Neural progenitor cell (in vitro differentiated cells): ENCODE results near the gene SLC11A2. TPM values are rescaled to one million over a fixed set of nuclear protein-coding genes. Genes with fewer than 3 reads are reported as not detected.
A peak's percentile ranks its signal among the peaks of the same experiment; 100 is the strongest.

Experiments
- DNase-seq: peaks from one replicate; pipeline ENCODE4 v3.0.0-alpha.2; 2016; ENCODE audit warnings: low spot score
- H2AFZ ChIP-seq: fragments of 200-600 bp; sonication (generic); replicated peaks from 2 replicates; pipeline ENCODE4 v1.6.1; 2016; ENCODE audit warnings: antibody characterized with exemption
- H3F3A ChIP-seq: fragments of 200-600 bp; sonication (generic); 2 replicates; pipeline ENCODE4 v1.6.1; 2016; ENCODE audit warnings: antibody characterized with exemption, low read depth
- H3K27ac ChIP-seq: fragments of 200-600 bp; sonication (generic); 2 replicates; pipeline ENCODE4 v1.5.1; 2016; ENCODE audit warnings: mild to moderate bottlenecking
- H3K27me3 ChIP-seq: fragments of 200-600 bp; sonication (generic); 2 replicates; pipeline ENCODE4 v1.6.1; 2016; ENCODE audit warnings: mild to moderate bottlenecking, moderate library complexity
- H3K36me3 ChIP-seq: fragments of 200-600 bp; sonication (generic); 2 replicates; pipeline ENCODE4 v1.5.1; 2016
- H3K4me1 ChIP-seq: fragments of 200-600 bp; sonication (generic); 2 replicates; pipeline ENCODE4 v1.6.1; 2016; ENCODE audit warnings: mixed run types
- H3K4me2 ChIP-seq: fragments of 200-600 bp; sonication (generic); 2 replicates; pipeline ENCODE4 v1.6.1; 2016
- H3K4me3 ChIP-seq: fragments of 200-600 bp; sonication (generic); 2 replicates; pipeline ENCODE4 v1.5.1; 2016
- H3K79me2 ChIP-seq: fragments of 200-600 bp; sonication (generic); 2 replicates; pipeline ENCODE4 v1.6.1; 2016; ENCODE audit warnings: low read depth
- H3K9ac ChIP-seq: fragments of 200-600 bp; sonication (generic); 2 replicates; pipeline ENCODE4 v1.6.1; 2016
- H3K9me3 ChIP-seq: fragments of 200-600 bp; sonication (generic); 2 replicates; pipeline ENCODE4 v1.5.1; 2016; ENCODE audit warnings: low read depth
- H4K20me1 ChIP-seq: fragments of 200-600 bp; sonication (generic); 2 replicates; pipeline ENCODE4 v1.6.1; 2016; ENCODE audit warnings: low read depth
- H3K27ac Mint-ChIP-seq: 3 replicates; pipeline ENCODE4 v1.8.0; 2021; ENCODE audit warnings: mixed read lengths
- H3K27me3 Mint-ChIP-seq: 2 replicates; pipeline ENCODE4 v1.8.0; 2022; ENCODE audit warnings: low read depth, mild to moderate bottlenecking, inconsistent platforms, moderate library complexity, mixed read lengths; ENCODE audit not compliant: insufficient read depth
- H3K36me3 Mint-ChIP-seq: 3 replicates; pipeline ENCODE4 v1.8.0; 2021; ENCODE audit warnings: mixed read lengths
- H3K4me1 Mint-ChIP-seq: 3 replicates; pipeline ENCODE4 v1.8.0; 2021; ENCODE audit warnings: mixed read lengths
- H3K4me3 Mint-ChIP-seq: 3 replicates; pipeline ENCODE4 v1.8.0; 2021; ENCODE audit warnings: mild to moderate bottlenecking, moderate library complexity, mixed read lengths
- H3K9me3 Mint-ChIP-seq: 3 replicates; pipeline ENCODE4 v1.8.0; 2020; ENCODE audit warnings: mixed read lengths
- EZH2 ChIP-seq: fragments of 200-600 bp; sonication (generic); IDR thresholded peaks from 2 replicates; pipeline ENCODE4 v1.6.1; 2017; ENCODE audit warnings: antibody characterized with exemption, mild to moderate bottlenecking, moderate library complexity
- EZH2phosphoT487 ChIP-seq: fragments of 200-600 bp; sonication (generic); IDR thresholded peaks from 2 replicates; pipeline ENCODE4 v1.6.1; 2017; ENCODE audit warnings: antibody characterized with exemption
- total RNA-seq: library from RNA; depleted of rRNA; stranded (reverse); fragments of >200 nt; gene quantifications from 2 replicates; pipeline ENCODE4 v1.2.3, GENCODE V29; 2015; ENCODE audit warnings: low replicate concordance
- TF ChIP-seq, protein P1 (sequence below): fragments of 200-600 bp; sonication (generic); IDR thresholded peaks from 2 replicates; pipeline ENCODE4 v1.5.1; 2017; ENCODE audit warnings: antibody characterized with exemption, mild to moderate bottlenecking

The SLC11A2 gene
- total RNA-seq, 1 donor from 2014 or later: 62.7 TPM

DNA sequence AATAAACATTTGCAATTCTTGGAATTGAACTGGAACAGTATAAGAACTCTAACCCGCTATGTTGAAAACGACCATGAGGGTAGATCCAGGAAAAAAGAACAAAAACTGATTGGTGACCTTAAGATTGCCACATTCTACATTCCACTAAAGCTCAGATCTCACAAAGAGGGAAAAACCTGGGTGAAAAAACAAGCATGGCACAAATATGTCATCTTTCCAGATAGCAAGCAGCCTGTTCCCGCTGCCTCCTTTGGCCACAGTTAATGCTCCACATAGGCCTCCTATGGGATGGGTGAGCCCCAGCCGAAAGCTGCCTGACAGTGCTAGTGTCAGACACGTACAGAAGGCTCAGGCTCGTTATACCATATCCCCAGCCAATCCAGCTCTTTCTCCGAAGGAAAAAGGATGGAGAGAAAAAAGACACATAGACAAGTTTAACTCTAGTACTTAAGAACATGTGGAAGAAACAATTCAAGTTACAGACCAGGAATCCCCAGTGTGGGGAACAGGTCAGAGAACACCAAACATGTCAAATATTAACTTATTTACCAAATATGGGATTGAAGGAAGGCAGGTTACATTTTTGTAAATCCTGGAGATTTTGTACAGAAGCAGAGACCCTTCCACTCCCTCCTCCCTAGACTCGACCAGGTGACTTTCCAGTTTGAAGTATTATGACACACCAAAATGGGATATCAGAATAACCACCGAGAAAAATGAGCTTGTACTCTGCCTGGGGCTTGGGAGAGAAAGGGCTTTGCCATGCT, 36.6 kb upstream of the SLC11A2 start:
- no peak overlapping the region for H3K27ac Mint-ChIP-seq

DNA sequence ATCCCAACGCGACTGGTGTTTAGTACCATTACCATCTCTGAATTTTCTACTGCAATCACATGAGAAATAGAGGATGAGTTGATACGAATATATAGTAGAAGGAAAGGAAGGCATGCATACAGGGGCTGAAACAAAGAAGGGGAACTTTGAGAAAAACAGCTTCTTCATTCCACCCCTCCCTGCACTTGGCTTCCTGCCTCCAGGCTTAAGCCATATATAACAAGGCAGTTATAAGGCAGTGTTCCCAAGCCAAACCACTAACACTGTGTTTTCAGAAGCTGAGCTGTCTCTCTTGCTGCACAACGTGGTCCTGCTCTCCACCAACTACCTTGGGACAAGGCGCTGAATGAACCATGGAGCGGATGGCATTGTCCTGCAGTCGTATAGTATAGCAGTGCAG, 32.9 kb upstream of the SLC11A2 start:
- Histone ChIP-seq H2AFZ (no peak overlapping the region), H4K20me1 (peaks cover 9% of the 10 kb centered on the region), H3K4me3 (no peak overlapping the region), H3K79me2 (no peaks in the 10 kb centered on the region), H3K4me1 (no peaks in the 10 kb centered on the region), H3K9me3 (no peaks in the 10 kb centered on the region), H3F3A (peaks cover 16% of the 10 kb centered on the region), H3K36me3 (no peaks in the 10 kb centered on the region), H3K27ac (no peak overlapping the region), H3K9ac (no peak overlapping the region), H3K27me3 (no peaks in the 10 kb centered on the region), H3K4me2 (no peak overlapping the region)
- Mint-ChIP-seq H3K27ac (no peak overlapping the region), H3K36me3 (peaks cover 37% of the 10 kb centered on the region), H3K4me3 (no peak overlapping the region), H3K27me3 (peaks cover 7% of the 10 kb centered on the region), H3K4me1 (no peaks in the 10 kb centered on the region), H3K9me3 (no peaks in the 10 kb centered on the region)
- TF ChIP-seq EZH2phosphoT487 (no peak), EZH2 (no peak)
- TF ChIP-seq, protein P1, sequence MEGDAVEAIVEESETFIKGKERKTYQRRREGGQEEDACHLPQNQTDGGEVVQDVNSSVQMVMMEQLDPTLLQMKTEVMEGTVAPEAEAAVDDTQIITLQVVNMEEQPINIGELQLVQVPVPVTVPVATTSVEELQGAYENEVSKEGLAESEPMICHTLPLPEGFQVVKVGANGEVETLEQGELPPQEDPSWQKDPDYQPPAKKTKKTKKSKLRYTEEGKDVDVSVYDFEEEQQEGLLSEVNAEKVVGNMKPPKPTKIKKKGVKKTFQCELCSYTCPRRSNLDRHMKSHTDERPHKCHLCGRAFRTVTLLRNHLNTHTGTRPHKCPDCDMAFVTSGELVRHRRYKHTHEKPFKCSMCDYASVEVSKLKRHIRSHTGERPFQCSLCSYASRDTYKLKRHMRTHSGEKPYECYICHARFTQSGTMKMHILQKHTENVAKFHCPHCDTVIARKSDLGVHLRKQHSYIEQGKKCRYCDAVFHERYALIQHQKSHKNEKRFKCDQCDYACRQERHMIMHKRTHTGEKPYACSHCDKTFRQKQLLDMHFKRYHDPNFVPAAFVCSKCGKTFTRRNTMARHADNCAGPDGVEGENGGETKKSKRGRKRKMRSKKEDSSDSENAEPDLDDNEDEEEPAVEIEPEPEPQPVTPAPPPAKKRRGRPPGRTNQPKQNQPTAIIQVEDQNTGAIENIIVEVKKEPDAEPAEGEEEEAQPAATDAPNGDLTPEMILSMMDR: no peak
- no peak for DNase-seq

More for the DNA sequence above, 36.6 kb upstream of the SLC11A2 start:
- TF ChIP-seq EZH2phosphoT487 (no peak), EZH2 (no peak)
- TF ChIP-seq, protein P1: no peak
- Mint-ChIP-seq H3K4me1 (no peaks in the 10 kb centered on the region), H3K4me3 (no peak overlapping the region), H3K27me3 (peaks cover 8% of the 10 kb centered on the region), H3K9me3 (no peaks in the 10 kb centered on the region), H3K36me3 (peaks cover 36% of the 10 kb centered on the region)
- Histone ChIP-seq H3K9ac (no peak overlapping the region), H3K79me2 (no peaks in the 10 kb centered on the region), H3K9me3 (no peaks in the 10 kb centered on the region), H2AFZ (no peak overlapping the region), H3K27ac (peak overlapping the region; percentile 23), H3F3A (peaks cover 16% of the 10 kb centered on the region), H3K4me3 (no peak overlapping the region), H3K36me3 (peaks cover 7% of the 10 kb centered on the region), H3K4me1 (no peaks in the 10 kb centered on the region), H4K20me1 (peaks cover 9% of the 10 kb centered on the region), H3K4me2 (no peak overlapping the region), H3K27me3 (no peaks in the 10 kb centered on the region)
- no peak for DNase-seq

DNA sequence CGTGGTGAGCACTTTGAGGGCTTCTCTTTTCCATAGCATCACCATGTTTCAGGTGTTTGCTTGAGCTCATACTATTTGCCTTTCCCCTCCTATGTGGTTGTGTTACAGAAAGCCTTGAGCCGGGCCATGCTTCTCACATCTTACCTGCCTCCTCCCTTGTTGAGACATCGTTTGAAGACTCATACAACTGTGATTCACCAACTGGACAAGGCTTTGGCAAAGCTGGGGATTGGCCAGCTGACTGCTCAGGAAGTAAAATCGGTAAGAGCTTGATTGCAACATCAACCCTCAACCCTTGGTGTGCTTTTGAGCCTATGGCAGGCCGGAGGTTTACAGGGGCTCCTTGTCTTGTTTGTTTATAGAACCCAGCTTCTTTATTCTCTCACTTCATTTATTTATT, 30.1 kb upstream of the SLC11A2 start:
- Histone ChIP-seq H4K20me1 (peaks cover 3% of the 10 kb centered on the region), H3K9me3 (no peaks in the 10 kb centered on the region), H3K4me1 (no peaks in the 10 kb centered on the region), H3K9ac (no peak overlapping the region), H3F3A (peaks cover 2% of the 10 kb centered on the region), H3K27ac (no peak overlapping the region), H3K36me3 (no peaks in the 10 kb centered on the region), H2AFZ (no peak overlapping the region), H3K4me2 (no peak overlapping the region), H3K27me3 (no peaks in the 10 kb centered on the region), H3K79me2 (no peaks in the 10 kb centered on the region), H3K4me3 (no peak overlapping the region)
- TF ChIP-seq, protein P1: no peak
- TF ChIP-seq EZH2: no peak
- no peak for TF ChIP-seq EZH2phosphoT487
- Mint-ChIP-seq H3K4me3 (no peak overlapping the region), H3K9me3 (no peaks in the 10 kb centered on the region), H3K27me3 (peaks cover 9% of the 10 kb centered on the region), H3K27ac (no peak overlapping the region), H3K36me3 (peaks cover 32% of the 10 kb centered on the region), H3K4me1 (no peaks in the 10 kb centered on the region)
- no peak for DNase-seq
